GM21723 (cell line): ENCODE data around the gene TMEM259.

Experiments used
- ATAC-seq: cut with Tn5 transposase; IDR thresholded peaks from one replicate; pipeline ENCODE4 v1.9.1; 2021; ENCODE audit warnings: mild to moderate bottlenecking, moderate library complexity; ENCODE audit not compliant: unreplicated experiment

TMEM259 gene

DNA sequence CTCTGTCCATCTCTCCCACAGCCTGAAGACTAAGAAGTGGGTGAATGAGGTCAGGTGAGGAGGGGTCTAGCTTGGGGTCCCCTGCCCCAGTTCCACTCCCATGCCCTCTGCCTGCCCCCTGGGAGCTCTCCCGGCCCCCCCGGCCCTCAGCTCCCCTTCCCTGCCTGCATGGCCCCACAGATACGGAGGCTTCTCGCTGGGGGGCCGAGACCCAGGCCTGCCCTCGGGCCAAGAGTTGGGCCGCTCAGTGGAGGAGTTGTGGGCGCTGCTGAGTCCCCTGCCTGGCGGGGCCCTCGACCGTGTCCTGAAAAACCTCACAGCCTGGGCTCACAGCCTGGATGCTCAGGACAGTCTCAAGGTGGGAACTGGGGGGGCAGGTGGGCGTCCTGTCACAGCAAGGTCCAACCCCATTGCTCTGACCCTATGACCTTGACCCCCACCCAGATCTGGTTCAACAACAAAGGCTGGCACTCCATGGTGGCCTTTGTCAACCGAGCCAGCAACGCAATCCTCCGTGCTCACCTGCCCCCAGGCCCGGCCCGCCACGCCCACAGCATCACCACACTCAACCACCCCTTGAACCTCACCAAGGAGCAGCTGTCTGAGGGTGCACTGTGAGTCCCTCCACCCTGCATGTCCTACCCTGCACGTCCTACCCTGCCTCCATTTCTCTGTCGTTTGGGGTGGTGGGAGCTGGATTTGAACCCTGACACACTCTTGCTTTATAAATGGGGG lies 35.1 kb upstream of the TMEM259 start:
- no peak for ATAC-seq

GRCh38 chr19:1055028-1055425 lies 34.1 kb upstream of the TMEM259 start:
- ATAC-seq = no peak

DNA sequence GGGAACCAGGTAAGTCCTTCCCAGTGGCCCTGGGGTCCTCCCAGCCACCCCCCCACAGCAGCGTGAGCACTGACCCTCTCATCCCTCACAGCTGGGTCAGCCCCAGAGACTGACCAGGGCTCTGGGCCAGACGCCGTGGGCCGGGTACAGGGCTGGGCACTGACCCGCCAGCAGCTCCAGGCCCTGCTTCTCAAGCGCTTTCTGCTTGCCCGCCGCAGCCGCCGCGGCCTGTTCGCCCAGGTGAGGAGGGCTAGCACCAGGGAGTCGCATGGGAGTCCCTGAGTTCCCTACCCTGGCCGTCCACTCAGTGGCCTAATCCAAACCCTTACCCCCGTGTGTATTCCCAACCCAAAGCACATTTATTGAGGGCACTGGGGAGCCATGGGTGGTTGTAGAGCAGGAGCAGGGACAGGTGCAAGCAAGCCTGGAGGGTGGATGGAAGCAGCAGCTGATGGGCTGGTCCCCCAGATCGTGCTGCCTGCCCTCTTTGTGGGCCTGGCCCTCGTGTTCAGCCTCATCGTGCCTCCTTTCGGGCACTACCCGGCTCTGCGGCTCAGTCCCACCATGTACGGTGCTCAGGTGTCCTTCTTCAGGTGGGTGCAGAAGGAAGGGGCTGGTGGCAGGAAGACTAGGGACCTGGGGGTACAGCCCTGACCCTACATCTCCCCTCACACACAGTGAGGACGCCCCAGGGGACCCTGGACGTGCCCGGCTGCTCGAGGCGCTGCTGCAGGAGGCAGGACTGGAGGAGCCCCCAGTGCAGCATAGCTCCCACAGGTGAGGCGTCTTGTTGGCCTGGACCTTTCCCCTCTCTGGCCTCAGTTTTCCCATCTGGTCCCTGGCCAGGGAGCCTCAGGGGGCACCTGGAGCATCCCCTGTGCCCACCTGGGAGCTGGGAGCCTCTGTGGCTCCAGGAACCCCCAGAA lies 33.4 kb upstream of the TMEM259 start:
- ATAC-seq = no peak

GRCh38 chr19:1053176-1054101 lies 32.5 kb upstream of the TMEM259 start:
- no peak for ATAC-seq

GRCh38 chr19:1052349-1052975 lies 31.5 kb upstream of the TMEM259 start:
- no peak for ATAC-seq

- ATAC-seq = no peak
These were observed 30.9 kb upstream of the TMEM259 start for GRCh38 chr19:1051791-1052190.

DNA sequence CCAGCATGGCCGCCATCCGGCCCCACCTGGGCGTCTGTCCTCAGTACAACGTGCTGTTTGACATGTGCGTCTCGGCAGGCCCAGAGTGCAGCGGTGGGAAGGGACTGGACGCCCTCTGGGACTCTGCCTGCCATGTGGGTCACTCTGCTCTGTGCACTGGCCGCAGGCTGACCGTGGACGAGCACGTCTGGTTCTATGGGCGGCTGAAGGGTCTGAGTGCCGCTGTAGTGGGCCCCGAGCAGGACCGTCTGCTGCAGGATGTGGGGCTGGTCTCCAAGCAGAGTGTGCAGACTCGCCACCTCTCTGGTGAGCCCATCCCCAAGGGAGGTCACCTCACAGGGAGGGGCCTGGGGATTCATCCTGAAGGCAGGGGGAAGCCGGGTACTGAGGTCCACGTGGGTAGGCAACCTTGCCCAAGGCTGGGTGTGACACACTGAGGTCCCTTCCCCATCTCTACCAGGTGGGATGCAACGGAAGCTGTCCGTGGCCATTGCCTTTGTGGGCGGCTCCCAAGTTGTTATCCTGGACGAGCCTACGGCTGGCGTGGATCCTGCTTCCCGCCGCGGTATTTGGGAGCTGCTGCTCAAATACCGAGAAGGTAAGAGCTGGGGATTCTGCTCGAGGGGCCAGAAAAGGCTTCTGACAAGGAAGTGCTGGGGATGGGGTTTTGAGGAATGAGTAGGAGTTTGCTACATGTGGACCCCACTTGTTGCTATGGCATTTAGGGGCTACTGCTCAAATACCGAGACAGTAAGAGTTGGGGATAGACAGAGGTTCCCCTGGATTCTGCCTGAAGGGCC lies 30.3 kb upstream of the TMEM259 start:
- ATAC-seq = no peak

DNA sequence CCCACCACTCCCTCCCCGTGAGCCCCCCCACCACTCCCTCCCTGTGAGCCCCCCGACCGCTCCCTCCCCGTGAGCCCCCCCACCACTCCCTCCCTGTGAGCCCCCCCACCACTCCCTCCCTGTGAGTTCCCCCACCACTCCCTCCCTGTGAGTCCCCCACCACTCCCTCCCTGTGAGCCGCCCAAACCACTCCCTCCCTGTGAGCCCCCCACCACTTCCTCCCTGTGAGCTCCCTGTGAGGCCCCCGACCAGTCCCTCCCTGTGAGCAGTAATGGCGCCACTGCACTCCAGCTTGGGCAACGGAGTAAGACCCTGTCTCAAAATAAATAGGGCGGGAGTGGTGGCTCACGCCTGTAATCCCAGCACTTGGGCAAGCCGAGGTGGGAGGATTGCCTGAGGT lies 28.9 kb upstream of the TMEM259 start:
- ATAC-seq = no peak

DNA sequence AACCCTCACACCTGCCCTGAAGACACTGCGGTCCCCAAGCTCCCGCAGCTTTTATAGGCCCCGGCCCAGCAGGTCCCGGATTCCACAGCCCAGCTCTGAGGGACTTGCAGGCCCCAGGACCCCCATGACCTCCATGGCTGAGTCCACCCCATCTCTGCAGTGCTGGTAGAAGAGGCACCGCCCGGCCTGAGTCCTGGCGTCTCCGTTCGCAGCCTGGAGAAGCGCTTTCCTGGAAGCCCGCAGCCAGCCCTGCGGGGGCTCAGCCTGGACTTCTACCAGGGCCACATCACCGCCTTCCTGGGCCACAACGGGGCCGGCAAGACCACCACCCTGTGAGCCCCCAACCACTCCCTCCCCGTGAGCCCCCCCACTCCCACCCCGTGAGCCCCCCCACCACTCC lies 28.2 kb upstream of the TMEM259 start:
- ATAC-seq = no peak

- no peak for ATAC-seq
These were observed 26.8 kb upstream of the TMEM259 start for GRCh38 chr19:1047696-1048147.

GRCh38 chr19:1046836-1047695 lies 26.1 kb upstream of the TMEM259 start:
- ATAC-seq = no peak

GRCh38 chr19:1046117-1046626 lies 25.2 kb upstream of the TMEM259 start:
- ATAC-seq = no peak

- no peak for ATAC-seq
These were observed 24.3 kb upstream of the TMEM259 start for GRCh38 chr19:1045247-1045603.

DNA sequence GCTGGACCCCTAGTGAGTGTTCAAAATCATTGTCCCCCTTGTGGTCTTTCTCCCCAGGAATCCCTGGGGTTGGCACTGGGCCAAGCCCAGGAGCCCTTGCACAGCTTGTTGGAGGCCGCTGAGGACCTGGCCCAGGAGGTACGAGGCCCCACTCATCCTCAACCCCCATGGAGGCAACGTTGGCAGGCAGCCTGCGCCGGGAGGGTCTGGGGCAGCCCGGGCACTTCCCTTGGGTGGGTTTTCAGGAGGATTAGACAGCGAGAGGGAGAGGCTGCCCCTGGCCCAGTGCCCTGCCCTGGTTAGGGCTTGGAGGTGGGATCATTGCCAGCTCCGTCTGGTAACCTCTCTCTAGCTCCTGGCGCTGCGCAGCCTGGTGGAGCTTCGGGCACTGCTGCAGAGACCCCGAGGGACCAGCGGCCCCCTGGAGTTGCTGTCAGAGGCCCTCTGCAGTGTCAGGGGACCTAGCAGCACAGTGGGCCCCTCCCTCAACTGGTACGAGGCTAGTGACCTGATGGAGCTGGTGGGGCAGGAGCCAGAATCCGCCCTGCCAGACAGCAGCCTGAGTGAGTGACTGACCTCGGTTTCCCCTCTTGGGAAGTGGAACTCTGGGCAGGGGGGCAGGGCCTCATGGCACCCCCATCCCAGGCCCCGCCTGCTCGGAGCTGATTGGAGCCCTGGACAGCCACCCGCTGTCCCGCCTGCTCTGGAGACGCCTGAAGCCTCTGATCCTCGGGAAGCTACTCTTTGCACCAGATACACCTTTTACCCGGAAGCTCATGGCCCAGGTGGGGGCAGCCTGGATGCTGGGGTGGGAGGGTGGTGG lies 22.0 kb upstream of the TMEM259 start:
- ATAC-seq = no peak

DNA sequence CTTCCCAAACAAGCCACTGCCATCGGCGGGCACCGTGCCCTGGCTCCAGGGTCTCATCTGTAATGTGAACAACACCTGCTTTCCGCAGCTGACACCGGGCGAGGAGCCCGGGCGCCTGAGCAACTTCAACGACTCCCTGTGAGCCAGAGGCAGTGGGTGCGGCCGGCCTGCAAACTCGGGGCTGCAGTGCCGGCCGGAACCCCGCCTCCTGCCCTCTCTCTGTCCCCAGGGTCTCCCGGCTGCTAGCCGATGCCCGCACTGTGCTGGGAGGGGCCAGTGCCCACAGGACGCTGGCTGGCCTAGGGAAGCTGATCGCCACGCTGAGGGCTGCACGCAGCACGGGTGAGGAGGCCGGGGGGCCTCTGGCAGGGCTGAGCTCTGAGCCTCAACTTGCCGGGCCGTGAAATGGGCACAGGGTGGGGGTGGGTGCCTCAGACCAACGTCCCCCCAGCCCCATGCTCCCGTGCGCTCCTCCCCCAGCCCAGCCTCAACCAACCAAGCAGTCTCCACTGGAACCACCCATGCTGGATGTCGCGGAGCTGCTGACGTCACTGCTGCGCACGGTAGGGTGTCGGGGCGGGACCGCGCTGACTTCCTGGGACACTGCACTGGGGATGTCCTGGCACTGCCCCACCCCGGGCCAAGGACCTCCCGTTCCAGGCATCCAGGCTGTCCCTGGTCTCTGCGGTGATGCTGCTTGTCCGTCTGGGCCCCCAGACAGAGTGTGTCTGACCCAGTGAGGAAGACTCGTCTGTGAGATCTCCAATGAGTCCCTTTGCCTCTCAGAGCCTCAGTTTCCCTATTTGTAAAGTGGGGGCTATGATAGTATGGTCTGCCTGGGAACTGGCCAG lies 21.1 kb upstream of the TMEM259 start:
- no peak for ATAC-seq

- no peak for ATAC-seq
These were observed 20.4 kb upstream of the TMEM259 start for GRCh38 chr19:1041272-1041834.
